GM21825 (cell line): ENCODE measurements around the gene JAZF1.

ENCODE experiments used
- ATAC-seq: cut with Tn5 transposase; IDR thresholded peaks from one replicate; pipeline ENCODE4 v1.9.1; 2021; ENCODE audit warnings: mild to moderate bottlenecking, moderate library complexity; ENCODE audit not compliant: unreplicated experiment

JAZF1 gene

GRCh38 chr7:28112012-28112411 is 68.6 kb downstream of the JAZF1 start:
- no peak for ATAC-seq

DNA sequence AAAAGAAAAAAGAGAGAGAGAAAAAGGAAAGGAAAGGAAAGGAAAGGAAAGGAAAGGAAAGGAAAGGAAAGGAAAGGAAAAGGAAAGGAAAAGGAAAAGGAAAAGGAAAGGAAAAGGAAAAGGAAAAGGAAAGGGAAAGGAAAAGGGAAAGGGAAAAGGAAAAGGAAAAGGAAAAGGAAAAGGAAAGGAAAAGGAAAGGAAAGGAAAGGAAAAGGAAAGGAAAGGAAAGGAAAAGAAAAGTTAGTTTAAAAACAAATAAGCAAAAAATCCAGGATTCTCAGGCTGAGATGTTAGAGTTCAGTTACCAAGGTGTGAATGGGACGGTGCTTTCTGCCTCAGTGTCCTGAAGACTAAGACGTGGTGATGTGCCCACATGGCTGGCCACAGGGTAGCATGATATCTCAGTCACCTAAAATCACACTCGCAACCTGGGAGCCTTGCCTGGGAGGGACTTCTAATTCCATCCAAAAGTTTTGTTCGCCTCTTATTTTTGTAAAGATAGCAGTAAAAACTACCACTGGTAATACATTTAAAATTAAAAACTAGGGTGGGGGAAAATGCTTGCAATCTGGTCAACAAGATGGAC is 70.1 kb downstream of the JAZF1 start:
- no peak for ATAC-seq

- no peak for ATAC-seq
These were observed 71.8 kb downstream of the JAZF1 start for GRCh38 chr7:28108747-28109146.

- ATAC-seq: no peak
These were observed 72.6 kb downstream of the JAZF1 start for GRCh38 chr7:28107960-28108359.

- ATAC-seq: no peak
These were observed 74.2 kb downstream of the JAZF1 start for GRCh38 chr7:28106321-28106829.

GRCh38 chr7:28105234-28105633 is 75.4 kb downstream of the JAZF1 start:
- no peak for ATAC-seq

DNA sequence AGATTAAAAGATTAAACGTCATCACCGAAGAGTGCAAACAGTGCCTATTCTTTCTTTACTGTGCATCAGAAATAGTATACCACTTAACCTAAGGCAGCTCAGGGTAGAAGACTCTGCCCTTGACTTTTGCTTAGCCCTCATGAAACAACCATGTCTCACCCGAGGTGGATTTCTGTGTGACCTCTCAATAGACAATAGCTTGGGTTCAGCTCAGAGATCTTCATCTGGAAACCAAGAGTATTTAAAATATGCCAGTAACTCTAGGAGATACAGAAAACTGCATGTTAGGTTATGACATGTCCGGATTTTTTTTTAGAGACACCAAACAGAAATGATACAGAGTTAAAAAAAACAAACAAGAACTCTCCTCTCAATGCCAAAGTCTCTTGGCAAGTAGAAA is 75.8 kb downstream of the JAZF1 start:
- ATAC-seq: no peak

- ATAC-seq: no peak
These were observed 76.5 kb downstream of the JAZF1 start for GRCh38 chr7:28104041-28104541.

GRCh38 chr7:28102797-28103196 is 77.8 kb downstream of the JAZF1 start:
- no peak for ATAC-seq

GRCh38 chr7:28096713-28097112 is 83.9 kb downstream of the JAZF1 start:
- ATAC-seq: no peak

DNA sequence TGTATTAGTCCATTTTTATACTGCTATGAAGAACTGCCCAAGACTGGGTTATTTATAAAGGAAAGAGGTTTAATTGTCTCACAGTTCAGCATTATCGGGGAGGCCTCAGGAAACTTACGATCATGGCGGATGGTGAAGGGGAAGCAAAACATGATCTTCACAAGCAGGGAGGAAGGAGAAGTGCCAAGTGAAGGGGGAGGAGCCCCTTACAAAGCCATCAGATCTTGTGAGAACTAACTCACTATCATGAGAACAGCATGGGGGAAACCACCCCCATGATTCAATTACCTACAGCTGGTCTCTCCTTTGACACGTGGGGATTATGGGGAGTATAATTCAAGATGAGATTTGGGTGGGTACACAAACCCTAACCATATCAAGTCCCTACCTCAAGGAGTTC is 85.4 kb downstream of the JAZF1 start:
- ATAC-seq: no peak

- no peak for ATAC-seq
These were observed 86.9 kb downstream of the JAZF1 start for GRCh38 chr7:28093623-28094232.

DNA sequence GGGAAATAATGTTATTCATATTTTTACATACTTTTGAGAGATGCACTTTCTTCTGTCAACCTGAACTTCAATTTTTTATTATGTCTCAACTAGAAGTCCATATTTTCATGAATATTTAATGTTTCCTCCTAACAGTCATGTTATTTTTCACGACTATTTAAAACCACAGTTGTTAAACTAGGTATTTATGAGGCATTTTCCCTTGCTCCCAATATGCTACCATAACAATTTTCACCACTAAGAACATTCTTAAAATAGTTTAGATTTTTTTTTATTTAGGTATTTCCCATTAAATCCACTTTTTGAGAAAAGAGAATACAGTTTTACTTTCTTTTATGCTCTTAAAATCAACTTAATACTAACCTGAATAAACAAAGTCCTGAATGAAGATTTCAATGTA is 89.4 kb downstream of the JAZF1 start:
- ATAC-seq: no peak

DNA sequence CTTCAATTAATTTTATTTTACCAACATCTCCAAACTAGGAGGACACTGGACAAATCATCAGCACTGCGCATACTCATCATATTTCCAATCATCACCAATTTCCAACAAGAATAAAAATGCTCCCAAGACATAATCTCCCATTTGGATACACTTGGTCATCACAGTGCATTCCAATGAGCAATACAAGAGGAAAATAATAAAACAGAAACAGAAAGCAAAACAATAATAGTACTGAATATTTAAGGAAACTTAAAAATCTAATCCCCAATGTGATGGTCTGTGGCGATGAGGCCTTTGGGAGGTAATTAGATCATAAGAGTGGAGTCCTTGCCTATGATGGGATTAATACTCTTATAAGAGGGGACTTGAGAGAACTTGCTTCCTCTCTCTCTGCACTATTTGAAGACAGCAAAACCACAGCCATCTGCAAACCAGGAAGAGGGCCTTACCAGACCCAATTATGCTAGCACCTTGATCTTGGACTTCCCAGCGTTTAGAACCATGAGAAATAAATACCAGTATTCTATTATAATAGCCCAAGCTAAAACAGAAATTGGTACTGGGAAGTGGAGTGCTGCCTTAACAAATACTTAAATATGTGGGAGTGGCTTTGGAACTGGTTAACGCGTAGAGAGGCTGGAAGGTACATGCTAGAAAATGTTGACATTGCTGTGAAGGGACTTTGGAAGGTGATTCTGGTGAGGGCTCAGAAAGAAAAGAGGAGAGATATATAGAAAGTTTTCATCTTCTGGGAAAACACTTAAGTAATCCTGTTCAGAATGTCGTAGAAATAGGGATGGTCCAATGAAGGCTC is 91.5 kb downstream of the JAZF1 start:
- ATAC-seq: no peak

GRCh38 chr7:28088032-28088431 is 92.6 kb downstream of the JAZF1 start:
- ATAC-seq: no peak

DNA sequence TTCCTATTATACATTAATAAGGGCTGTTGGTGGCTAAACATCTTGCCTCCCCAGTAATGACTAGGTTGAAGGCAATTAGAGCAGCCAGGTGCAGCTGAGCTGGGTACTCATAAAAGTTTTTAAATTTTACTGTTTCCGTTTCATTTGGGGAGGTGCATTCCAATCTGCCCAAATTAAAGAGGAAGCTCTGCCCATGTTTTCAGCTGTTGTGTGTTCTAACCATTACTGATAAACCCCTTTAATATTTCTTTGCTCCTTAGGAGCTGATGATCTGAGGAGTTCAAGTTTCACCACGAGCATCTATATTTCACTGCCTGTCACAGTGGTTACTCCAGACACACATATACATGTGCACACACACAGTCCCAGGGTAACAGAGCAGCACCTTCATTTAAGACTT is 94.4 kb downstream of the JAZF1 start:
- no peak for ATAC-seq

- ATAC-seq: no peak
These were observed 96.3 kb downstream of the JAZF1 start for GRCh38 chr7:28083998-28084985.

DNA sequence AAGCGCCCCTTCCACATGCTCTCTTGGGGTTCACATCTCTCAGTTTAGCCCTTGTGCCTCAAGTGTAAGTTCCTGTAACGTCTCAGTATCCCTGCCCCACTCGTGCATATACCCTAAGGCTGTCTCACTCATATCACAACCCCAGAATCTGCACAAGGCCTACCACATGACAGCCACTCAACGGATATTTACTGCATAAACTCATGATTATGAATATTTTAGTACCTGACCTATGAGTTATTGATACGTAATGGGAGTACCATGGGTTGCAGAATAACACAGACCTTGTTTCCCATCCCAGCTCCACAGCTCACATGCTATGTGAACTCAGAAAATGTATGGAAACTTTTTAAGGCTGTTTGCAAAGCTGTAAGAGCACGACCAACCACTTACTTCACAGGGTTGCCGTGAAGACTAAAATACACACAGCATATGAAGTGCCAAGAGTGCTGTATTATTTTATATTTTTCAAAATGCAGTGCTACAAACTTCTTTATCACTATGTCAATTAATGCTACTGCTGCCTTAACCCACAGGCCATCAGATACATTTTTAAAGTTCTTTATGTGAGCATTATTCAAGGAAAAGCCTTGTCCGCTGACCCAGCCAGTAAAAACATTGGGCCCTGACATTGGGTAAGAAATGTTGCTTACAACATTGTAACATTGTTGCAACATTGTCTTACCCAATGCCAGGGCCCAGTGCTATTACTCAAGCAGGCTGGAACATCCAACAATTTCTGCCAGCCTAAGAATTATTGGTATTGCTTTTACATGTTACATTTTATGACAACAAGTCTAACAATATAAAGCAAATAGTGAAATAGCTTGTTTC is 97.2 kb downstream of the JAZF1 start:
- no peak for ATAC-seq

GRCh38 chr7:28082071-28082470 is 98.5 kb downstream of the JAZF1 start:
- ATAC-seq: no peak

DNA sequence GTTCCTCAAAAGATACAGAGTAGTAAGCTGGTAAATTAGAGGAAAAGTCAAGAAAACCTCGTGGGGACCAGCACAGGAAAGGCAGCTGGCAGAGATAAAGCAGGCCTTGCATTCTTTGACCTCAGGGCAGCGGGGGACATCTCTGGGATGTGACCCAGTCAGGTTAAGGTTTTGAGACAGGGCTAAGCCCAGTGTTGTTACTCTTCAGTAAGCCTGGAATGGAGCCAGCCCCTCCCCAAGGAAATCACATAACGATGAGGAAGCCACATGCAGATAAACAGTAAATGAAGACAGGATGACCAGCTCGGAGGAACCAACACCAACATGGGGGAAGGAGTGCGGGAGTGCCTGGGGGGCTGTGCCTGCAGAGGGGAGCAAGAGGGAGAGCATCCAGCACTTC is 99.6 kb downstream of the JAZF1 start:
- no peak for ATAC-seq
